ENCODE results near the gene FOXB1. TPM values are rescaled to one million over a fixed set of nuclear protein-coding genes. Genes with fewer than 3 reads are reported as not detected.
A peak's percentile ranks its signal among the peaks of the same experiment; 100 is the strongest.

Gene FOXB1
- total RNA-seq, 1 donor from 2014 or later, result not detected

DNA sequence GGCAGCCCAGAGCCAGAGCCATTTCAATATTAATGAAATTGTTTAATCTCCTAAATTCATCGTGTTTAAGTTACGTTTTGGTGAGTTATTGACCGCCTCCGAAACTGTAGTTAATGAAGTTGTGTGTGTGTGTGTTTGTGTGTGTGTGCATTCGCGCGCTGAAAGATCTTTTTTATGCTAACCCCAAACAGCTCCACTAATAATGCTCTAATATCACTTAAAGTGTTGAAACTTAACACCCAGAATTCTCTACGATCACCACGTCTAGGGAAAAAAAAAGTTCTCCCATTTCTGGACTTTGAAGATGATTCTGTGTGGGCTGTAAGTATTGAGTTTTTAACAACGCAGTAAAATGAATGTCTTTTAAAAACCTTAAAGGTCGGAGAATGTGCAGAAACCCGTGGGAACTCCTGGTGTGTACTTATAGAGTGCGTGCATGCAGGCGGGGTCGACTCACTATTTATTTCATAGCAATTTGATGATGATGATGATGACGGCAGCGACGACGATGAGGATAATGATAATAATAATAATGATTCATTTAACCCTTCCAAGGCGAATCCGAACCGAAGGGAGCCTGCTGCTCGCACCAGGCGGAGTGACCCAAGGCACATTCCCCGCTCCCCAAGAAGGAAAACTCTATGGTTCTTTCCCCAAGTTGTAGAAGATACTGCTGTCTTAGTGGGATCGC lies 1.4 kb upstream of the FOXB1 start:
- Histone ChIP-seq H3K4me3 (no peak overlapping the region), H3K9me3 (no peaks in the 10 kb centered on the region), H3K4me1 (peaks cover 28% of the 10 kb centered on the region), H3K27me3 (ENCODE audit: low read depth) (peaks cover 99% of the 10 kb centered on the region), H3K36me3 (no peaks in the 10 kb centered on the region), H3K27ac (no peak overlapping the region)
- DNase-seq (no peak), ATAC-seq (no peak)
- intact Hi-C loops (cut with DNase I), result no loop called here
- TF ChIP-seq, protein P1, sequence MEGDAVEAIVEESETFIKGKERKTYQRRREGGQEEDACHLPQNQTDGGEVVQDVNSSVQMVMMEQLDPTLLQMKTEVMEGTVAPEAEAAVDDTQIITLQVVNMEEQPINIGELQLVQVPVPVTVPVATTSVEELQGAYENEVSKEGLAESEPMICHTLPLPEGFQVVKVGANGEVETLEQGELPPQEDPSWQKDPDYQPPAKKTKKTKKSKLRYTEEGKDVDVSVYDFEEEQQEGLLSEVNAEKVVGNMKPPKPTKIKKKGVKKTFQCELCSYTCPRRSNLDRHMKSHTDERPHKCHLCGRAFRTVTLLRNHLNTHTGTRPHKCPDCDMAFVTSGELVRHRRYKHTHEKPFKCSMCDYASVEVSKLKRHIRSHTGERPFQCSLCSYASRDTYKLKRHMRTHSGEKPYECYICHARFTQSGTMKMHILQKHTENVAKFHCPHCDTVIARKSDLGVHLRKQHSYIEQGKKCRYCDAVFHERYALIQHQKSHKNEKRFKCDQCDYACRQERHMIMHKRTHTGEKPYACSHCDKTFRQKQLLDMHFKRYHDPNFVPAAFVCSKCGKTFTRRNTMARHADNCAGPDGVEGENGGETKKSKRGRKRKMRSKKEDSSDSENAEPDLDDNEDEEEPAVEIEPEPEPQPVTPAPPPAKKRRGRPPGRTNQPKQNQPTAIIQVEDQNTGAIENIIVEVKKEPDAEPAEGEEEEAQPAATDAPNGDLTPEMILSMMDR (IDR thresholded peaks at IDR 0.05), result no peak

- intact Hi-C loops (cut with DNase I), result no loop called here
- Histone ChIP-seq H3K36me3 (no peaks in the 10 kb centered on the region), H3K9me3 (no peaks in the 10 kb centered on the region), H3K4me3 (no peak overlapping the region), H3K27ac (no peak overlapping the region), H3K4me1 (peaks cover 28% of the 10 kb centered on the region), H3K27me3 (ENCODE audit: low read depth) (peaks cover 99% of the 10 kb centered on the region)
- DNase-seq (no peak), ATAC-seq (no peak)
- TF ChIP-seq, protein P1 (IDR thresholded peaks at IDR 0.05), result no peak
Observed at GRCh38 chr15:60003243-60004008, 685 bp upstream of the FOXB1 start.

DNA sequence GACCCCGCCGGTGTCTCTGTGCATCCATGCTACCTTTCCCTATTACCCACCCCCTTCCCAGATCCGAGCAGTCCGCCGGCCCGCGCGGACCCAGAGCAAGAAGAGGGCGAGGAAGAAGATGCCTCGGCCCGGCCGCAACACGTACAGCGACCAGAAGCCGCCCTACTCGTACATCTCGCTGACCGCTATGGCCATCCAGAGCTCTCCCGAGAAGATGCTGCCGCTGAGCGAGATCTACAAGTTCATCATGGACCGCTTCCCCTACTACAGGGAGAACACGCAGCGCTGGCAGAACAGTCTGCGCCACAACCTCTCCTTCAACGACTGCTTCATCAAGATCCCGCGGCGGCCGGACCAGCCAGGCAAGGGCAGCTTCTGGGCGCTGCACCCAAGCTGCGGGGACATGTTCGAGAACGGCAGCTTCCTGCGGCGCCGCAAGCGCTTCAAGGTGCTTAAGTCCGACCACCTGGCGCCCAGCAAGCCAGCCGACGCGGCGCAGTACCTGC lies 788 bp downstream of the FOXB1 start:
- Histone ChIP-seq H3K9me3 (no peaks in the 10 kb centered on the region), H3K36me3 (no peaks in the 10 kb centered on the region), H3K27me3 (ENCODE audit: low read depth) (peaks cover 99% of the 10 kb centered on the region), H3K4me1 (peaks cover 28% of the 10 kb centered on the region), H3K4me3 (peak overlapping the region; percentile 58), H3K27ac (no peak overlapping the region)
- TF ChIP-seq, protein P1 (IDR thresholded peaks at IDR 0.05), result no peak
- DNase-seq, result peak; percentile 44
- intact Hi-C loops (cut with DNase I), result no loop called here
- ATAC-seq, result no peak

DNA sequence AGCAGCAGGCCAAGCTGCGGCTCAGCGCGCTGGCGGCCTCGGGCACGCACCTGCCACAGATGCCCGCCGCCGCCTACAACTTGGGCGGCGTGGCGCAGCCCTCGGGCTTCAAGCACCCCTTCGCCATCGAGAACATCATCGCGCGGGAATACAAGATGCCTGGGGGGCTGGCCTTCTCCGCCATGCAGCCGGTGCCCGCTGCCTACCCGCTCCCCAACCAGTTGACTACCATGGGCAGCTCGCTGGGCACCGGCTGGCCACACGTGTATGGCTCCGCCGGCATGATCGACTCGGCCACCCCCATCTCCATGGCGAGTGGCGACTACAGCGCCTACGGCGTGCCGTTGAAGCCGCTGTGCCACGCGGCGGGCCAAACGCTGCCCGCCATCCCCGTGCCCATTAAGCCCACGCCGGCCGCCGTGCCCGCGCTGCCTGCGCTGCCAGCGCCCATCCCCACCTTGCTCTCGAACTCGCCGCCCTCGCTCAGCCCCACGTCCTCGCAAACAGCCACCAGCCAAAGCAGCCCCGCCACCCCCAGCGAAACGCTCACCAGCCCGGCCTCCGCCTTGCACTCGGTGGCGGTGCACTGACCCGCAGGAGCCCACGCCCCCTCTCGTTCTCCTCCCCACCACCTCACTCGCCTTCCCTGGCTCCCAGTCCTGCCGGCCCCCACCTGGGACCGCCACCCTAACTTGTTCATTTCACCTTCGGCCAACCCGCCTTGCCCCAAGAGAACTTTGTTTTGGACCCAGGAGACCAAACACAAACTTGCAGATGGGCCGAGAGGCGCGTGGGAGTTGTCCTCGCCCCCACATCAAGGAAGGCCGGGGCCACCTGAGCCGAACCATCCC lies 1.5 kb downstream of the FOXB1 start:
- ATAC-seq (peak; percentile 40 to 43), DNase-seq (peak; percentile 43)
- peaks cover 28% of the 10 kb centered on the region for H3K4me1 ChIP-seq
- TF ChIP-seq, protein P1 (IDR thresholded peaks at IDR 0.05), result no peak
- H3K4me3 ChIP-seq, result peak overlapping the region; percentile 58
- peaks cover 99% of the 10 kb centered on the region for H3K27me3 ChIP-seq (ENCODE audit: low read depth)
- intact Hi-C loops (cut with DNase I), result no loop called here
- no peaks in the 10 kb centered on the region for H3K36me3 ChIP-seq
- H3K9me3 ChIP-seq, result no peaks in the 10 kb centered on the region
- H3K27ac ChIP-seq, result no peak overlapping the region

- peaks cover 28% of the 10 kb centered on the region for H3K4me1 ChIP-seq
- H3K36me3 ChIP-seq, result no peaks in the 10 kb centered on the region
- TF ChIP-seq, protein P1 (IDR thresholded peaks at IDR 0.05), result no peak
- H3K27me3 ChIP-seq (ENCODE audit: low read depth), result peaks cover 99% of the 10 kb centered on the region
- DNase-seq (peak; percentile 52), ATAC-seq (peak; percentile 68 to 86)
- intact Hi-C loops (cut with DNase I), result no loop called here
- H3K4me3 ChIP-seq, result peak overlapping the region; percentile 58
- H3K9me3 ChIP-seq, result no peaks in the 10 kb centered on the region
- H3K27ac ChIP-seq, result no peak overlapping the region
Observed at GRCh38 chr15:60006203-60006862, 2.2 kb downstream of the FOXB1 start.

Data from lower lobe of right lung (tissue), 2 donors.